Thoracic aorta (tissue), 2 donors: ENCODE results near the gene RPRD1A. TPM values are rescaled to one million over a fixed set of nuclear protein-coding genes. Genes with fewer than 3 reads are reported as not detected.
A peak's percentile ranks its signal among the peaks of the same experiment; 100 is the strongest.

Source experiments
- ATAC-seq: fragments of 150-250 bp; one replicate; pipeline ENCODE4 v1.8.0; 2017; ENCODE audit warnings: low read depth; ENCODE audit not compliant: insufficient number of reproducible peaks, low FRiP score
- DNase-seq: peaks from one replicate; pipeline ENCODE4 v3.0.0-alpha.2; 2020; ENCODE audit warnings: low spot score
- H3K27ac ChIP-seq, 2 donors: fragments of 200-600 bp; sonication (generic); 1 replicate in 1 of 2; 2 replicates in 1 of 2; pipeline ENCODE4 v1.5.1; 2016; ENCODE audit warnings: mild to moderate bottlenecking in 2 of 2, moderate library complexity in 2 of 2
- H3K27me3 ChIP-seq: fragments of 200-600 bp; sonication (generic); replicated peaks from 2 replicates; pipeline ENCODE4 v1.6.0; 2016; ENCODE audit warnings: mild to moderate bottlenecking; ENCODE audit not compliant: insufficient read depth
- H3K36me3 ChIP-seq: fragments of 200-600 bp; sonication (generic); one replicate; pipeline ENCODE4 v1.5.1; 2016
- H3K4me1 ChIP-seq, 2 donors: fragments of 200-600 bp; sonication (generic); 1 replicate in 1 of 2; 2 replicates in 1 of 2; pipeline versions ENCODE4 v1.5.1 to v1.6.0; 2016; ENCODE audit warnings: low read depth in 2 of 2, mild to moderate bottlenecking in 1 of 2; ENCODE audit not compliant: control insufficient read depth in 1 of 2
- H3K4me3 ChIP-seq: fragments of 200-600 bp; sonication (generic); 2 replicates; pipeline ENCODE4 v1.5.1; 2016; ENCODE audit warnings: mild to moderate bottlenecking
- H3K9me3 ChIP-seq: fragments of 200-600 bp; sonication (generic); 2 replicates; pipeline ENCODE4 v1.5.1; 2016
- total RNA-seq, 2 donors: library from RNA; depleted of rRNA; stranded (reverse); fragments of >200 nt; gene quantifications; one replicate each; pipeline versions ENCODE4 v1.1.0 to v1.2.3, GENCODE V29; 2016
- TF ChIP-seq, protein P1 (sequence below): fragments of 200-600 bp; sonication (generic); IDR thresholded peaks from one replicate; pipeline ENCODE4 v1.5.1; 2019; ENCODE audit warnings: antibody characterized with exemption

RPRD1A gene
- total RNA-seq, 2 donors from 2014 or later = 49.8 to 64.9 TPM

GRCh38 chr18:35983147-35983546 lies 84.2 kb downstream of the RPRD1A start:
- Histone ChIP-seq H3K9me3 (no peaks in the 10 kb centered on the region), H3K4me3 (no peak overlapping the region), H3K36me3 (peaks cover 26% of the 10 kb centered on the region), H3K4me1 (no peaks in the 10 kb centered on the region), H3K27ac (no peak overlapping the region), H3K27me3 (no peaks in the 10 kb centered on the region)
- TF ChIP-seq, protein P1, sequence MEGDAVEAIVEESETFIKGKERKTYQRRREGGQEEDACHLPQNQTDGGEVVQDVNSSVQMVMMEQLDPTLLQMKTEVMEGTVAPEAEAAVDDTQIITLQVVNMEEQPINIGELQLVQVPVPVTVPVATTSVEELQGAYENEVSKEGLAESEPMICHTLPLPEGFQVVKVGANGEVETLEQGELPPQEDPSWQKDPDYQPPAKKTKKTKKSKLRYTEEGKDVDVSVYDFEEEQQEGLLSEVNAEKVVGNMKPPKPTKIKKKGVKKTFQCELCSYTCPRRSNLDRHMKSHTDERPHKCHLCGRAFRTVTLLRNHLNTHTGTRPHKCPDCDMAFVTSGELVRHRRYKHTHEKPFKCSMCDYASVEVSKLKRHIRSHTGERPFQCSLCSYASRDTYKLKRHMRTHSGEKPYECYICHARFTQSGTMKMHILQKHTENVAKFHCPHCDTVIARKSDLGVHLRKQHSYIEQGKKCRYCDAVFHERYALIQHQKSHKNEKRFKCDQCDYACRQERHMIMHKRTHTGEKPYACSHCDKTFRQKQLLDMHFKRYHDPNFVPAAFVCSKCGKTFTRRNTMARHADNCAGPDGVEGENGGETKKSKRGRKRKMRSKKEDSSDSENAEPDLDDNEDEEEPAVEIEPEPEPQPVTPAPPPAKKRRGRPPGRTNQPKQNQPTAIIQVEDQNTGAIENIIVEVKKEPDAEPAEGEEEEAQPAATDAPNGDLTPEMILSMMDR = no peak
- DNase-seq (no peak), ATAC-seq (no peak)

DNA sequence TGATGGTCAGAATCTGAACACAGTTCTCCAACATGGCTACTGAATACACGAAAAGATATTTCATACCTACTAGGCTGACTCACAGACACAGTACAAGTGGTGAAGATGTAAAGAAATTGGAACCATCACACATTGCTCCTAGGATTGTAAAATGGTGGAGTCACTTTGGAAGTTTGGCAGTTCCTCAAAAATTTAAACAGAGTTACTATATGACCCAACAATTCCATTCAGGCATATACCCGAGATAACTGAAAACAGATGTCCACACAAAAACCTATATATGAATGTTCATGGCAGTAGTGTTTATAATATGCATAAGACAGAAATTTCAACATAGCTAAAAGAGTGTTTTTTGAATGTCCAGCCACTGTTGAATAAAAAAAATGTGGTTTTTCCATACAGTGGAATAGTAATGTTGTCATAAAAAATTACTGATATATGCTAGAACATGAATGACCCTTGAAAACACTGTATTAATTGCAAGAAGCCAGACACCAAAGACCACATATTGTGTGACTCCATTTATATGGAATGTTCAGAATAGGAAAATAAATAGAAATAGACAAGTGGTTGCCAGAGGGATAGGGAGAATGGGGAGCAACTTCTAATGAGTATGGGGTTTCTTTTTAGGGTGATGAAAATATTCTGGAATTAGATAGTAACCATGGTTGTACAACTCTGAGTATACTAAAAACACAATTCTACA lies 84.8 kb downstream of the RPRD1A start:
- DNase-seq = no peak
- no peaks in the 10 kb centered on the region for H3K9me3 ChIP-seq
- H3K4me1 ChIP-seq = no peaks in the 10 kb centered on the region
- H3K27me3 ChIP-seq = no peaks in the 10 kb centered on the region
- TF ChIP-seq, protein P1 = no peak
- H3K4me3 ChIP-seq = no peak overlapping the region
- H3K27ac ChIP-seq = no peak overlapping the region
- no peak for ATAC-seq
- peaks cover 32% of the 10 kb centered on the region for H3K36me3 ChIP-seq

- no peak for DNase-seq
Measured at GRCh38 chr18:35979112-35979511, 88.2 kb downstream of the RPRD1A start.

DNA sequence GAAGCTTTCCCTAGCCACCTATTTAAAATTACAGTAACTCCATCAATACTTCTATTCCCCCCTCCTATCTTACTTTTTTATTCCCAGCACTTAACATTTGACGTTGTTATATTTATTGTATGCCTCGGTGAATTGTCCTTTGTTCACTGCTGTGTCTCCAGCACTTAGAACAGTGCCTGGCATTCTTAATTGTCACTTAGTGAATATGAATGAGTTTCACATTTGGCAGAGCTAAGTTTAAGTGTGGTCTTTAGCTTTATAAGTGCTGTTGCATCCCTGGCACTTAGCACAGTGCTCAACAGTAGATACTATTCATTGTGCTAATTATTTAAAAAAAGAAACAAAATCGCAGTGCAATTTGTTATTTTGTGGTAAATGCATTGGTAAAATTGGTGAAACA lies 93.2 kb downstream of the RPRD1A start:
- no peaks in the 10 kb centered on the region for H3K9me3 ChIP-seq
- H3K27ac ChIP-seq = no peak overlapping the region
- H3K27me3 ChIP-seq = no peaks in the 10 kb centered on the region
- ATAC-seq (no peak), DNase-seq (no peak)
- H3K4me3 ChIP-seq = no peak overlapping the region
- TF ChIP-seq, protein P1 = no peak
- peaks cover 27% of the 10 kb centered on the region for H3K36me3 ChIP-seq
- peaks cover 14 to 22% of the 10 kb centered on the region in 2 donors for H3K4me1 ChIP-seq

More at GRCh38 chr18:35979112-35979511, 88.2 kb downstream of the RPRD1A start:
- Histone ChIP-seq H3K4me1 (peaks cover 2% of the 10 kb centered on the region in 2 donors), H3K27me3 (no peaks in the 10 kb centered on the region), H3K9me3 (no peaks in the 10 kb centered on the region), H3K36me3 (peaks cover 44% of the 10 kb centered on the region), H3K4me3 (no peak overlapping the region), H3K27ac (no peak overlapping the region)
- TF ChIP-seq, protein P1 = no peak
- no peak for ATAC-seq

DNA sequence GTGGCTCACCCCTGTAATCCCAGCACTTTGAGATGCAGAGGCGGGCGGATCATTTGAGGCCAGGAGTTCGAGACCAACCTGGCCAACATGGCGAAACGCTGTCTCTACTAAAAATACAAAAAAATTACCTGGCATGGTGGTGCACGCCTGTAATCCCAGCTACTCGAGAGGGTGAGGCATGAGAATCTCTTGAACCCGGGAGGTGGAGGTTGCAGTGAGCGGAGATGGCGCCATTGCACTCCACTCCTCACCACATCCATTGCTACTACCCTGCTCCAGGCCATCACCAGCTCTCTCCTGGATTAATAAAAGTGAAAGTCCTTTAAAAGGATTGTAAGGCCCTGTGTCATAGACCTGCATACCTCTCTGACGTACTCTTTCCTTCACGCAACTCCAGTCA lies 93.7 kb downstream of the RPRD1A start:
- no peaks in the 10 kb centered on the region for H3K9me3 ChIP-seq
- no peak for DNase-seq
- peaks cover 14 to 22% of the 10 kb centered on the region in 2 donors for H3K4me1 ChIP-seq
- H3K27ac ChIP-seq = no peak overlapping the region
- no peaks in the 10 kb centered on the region for H3K27me3 ChIP-seq
- TF ChIP-seq, protein P1 = no peak
- H3K36me3 ChIP-seq = peaks cover 23% of the 10 kb centered on the region
- ATAC-seq = no peak
- H3K4me3 ChIP-seq = peak overlapping the region; percentile 88
